HepG2 (cell line): ENCODE measurements around the gene TLN1. TPM values are rescaled to one million over a fixed set of nuclear protein-coding genes. Genes with fewer than 3 reads are reported as not detected.

Experiments
- ASH2L ChIP-seq: fragments of 300-600, 200-600 bp; sonication (generic); IDR thresholded peaks from 2 replicates; pipeline ENCODE4 v1.7.0; 2017; ENCODE audit warnings: low read depth, mild to moderate bottlenecking, moderate library complexity, mixed read lengths, low read length; ENCODE audit not compliant: insufficient read length
- HES4 ChIP-seq: sonication (generic); formaldehyde crosslinking; IDR thresholded peaks from 2 replicates; pipeline ENCODE4 v1.9.0; 2021; ENCODE audit warnings: mild to moderate bottlenecking, missing genetic modification reagents, borderline replicate concordance
- HNF4A ChIP-seq: sonication (generic); formaldehyde crosslinking; IDR thresholded peaks from 2 replicates; pipeline ENCODE4 v1.4.0; 2020; ENCODE audit warnings: missing genetic modification reagents
- KAT8 ChIP-seq: IDR thresholded peaks from 2 replicates; pipeline ENCODE4 v1.6.1; 2016; ENCODE audit warnings: missing genetic modification reagents, missing compliant biosample characterization
- MTA1 ChIP-seq: sonication (generic); formaldehyde crosslinking; IDR thresholded peaks from 2 replicates; pipeline ENCODE4 v1.4.0; 2020; ENCODE audit warnings: missing genetic modification reagents, mild to moderate bottlenecking, borderline replicate concordance
- NCOA1 ChIP-seq: sonication (generic); formaldehyde crosslinking; IDR thresholded peaks from 2 replicates; pipeline ENCODE4 v1.9.0; 2021; ENCODE audit warnings: missing genetic modification reagents
- NFKBIZ ChIP-seq: IDR thresholded peaks from 2 replicates; pipeline ENCODE4 v1.6.1; 2018; ENCODE audit warnings: missing genetic modification reagents, missing compliant biosample characterization
- PAWR ChIP-seq: sonication (generic); formaldehyde crosslinking; IDR thresholded peaks from 2 replicates; pipeline ENCODE4 v1.4.0; 2020; ENCODE audit warnings: missing genetic modification reagents, mild to moderate bottlenecking, borderline replicate concordance
- PPARG ChIP-seq: conservative IDR thresholded peaks from 2 replicates; pipeline ENCODE4 v1.6.1; 2016; ENCODE audit warnings: missing biosample characterization, missing genetic modification reagents
- SATB2 ChIP-seq: sonication (generic); formaldehyde crosslinking; IDR thresholded peaks from 2 replicates; pipeline ENCODE4 v1.5.0; 2020; ENCODE audit warnings: missing genetic modification reagents
- SMARCC2 ChIP-seq: fragments of 450-650 bp; IDR thresholded peaks from 2 replicates; pipeline ENCODE4 v1.6.1; 2017; ENCODE audit warnings: antibody characterized with exemption, mild to moderate bottlenecking
- TCF7 ChIP-seq: sonication (generic); IDR thresholded peaks from 2 replicates; pipeline ENCODE4 v1.6.1; 2016; ENCODE audit warnings: antibody characterized with exemption, low read depth
- TGIF2 ChIP-seq: IDR thresholded peaks from 2 replicates; pipeline ENCODE4 v1.6.1; 2016; ENCODE audit warnings: control low read depth, missing compliant biosample characterization
- UBTF ChIP-seq: sonication (generic); formaldehyde crosslinking; IDR thresholded peaks from 2 replicates; pipeline ENCODE4 v1.4.0; 2020; ENCODE audit warnings: mild to moderate bottlenecking, missing genetic modification reagents
- YEATS4 ChIP-seq: sonication (generic); formaldehyde crosslinking; IDR thresholded peaks from 2 replicates; pipeline ENCODE4 v1.4.0; 2020; ENCODE audit warnings: missing genetic modification reagents, borderline replicate concordance
- ZBTB21 ChIP-seq: sonication (generic); formaldehyde crosslinking; IDR thresholded peaks from 2 replicates; pipeline ENCODE4 v1.4.0; 2020; ENCODE audit warnings: missing genetic modification reagents
- ZC3H4 ChIP-seq: sonication (generic); formaldehyde crosslinking; IDR thresholded peaks from 2 replicates; pipeline ENCODE4 v1.4.0; 2020; ENCODE audit warnings: missing genetic modification reagents, borderline replicate concordance
- ZIK1 ChIP-seq: sonication (generic); formaldehyde crosslinking; IDR thresholded peaks from 2 replicates; pipeline ENCODE4 v1.5.0; 2020; ENCODE audit warnings: mild to moderate bottlenecking, low read depth, missing genetic modification reagents, borderline replicate concordance
- ZNF136 ChIP-seq: sonication (generic); formaldehyde crosslinking; IDR thresholded peaks from 2 replicates; pipeline ENCODE4 v1.8.1; 2022; ENCODE audit warnings: low read depth, mild to moderate bottlenecking, moderate library complexity, missing genetic modification reagents
- ZNF558 ChIP-seq: sonication (generic); formaldehyde crosslinking; IDR thresholded peaks from 2 replicates; pipeline ENCODE4 v1.9.0; 2022; ENCODE audit warnings: mild to moderate bottlenecking, missing genetic modification reagents, borderline replicate concordance
- ZNF713 ChIP-seq: sonication (generic); formaldehyde crosslinking; IDR thresholded peaks from 2 replicates; pipeline ENCODE4 v1.4.0; 2020; ENCODE audit warnings: mild to moderate bottlenecking, missing genetic modification reagents
- ZNF766 ChIP-seq: sonication (generic); formaldehyde crosslinking; IDR thresholded peaks from 2 replicates; pipeline ENCODE4 v1.5.0; 2020; ENCODE audit warnings: missing genetic modification reagents, borderline replicate concordance
- ZNF879 ChIP-seq: sonication (generic); formaldehyde crosslinking; IDR thresholded peaks from 2 replicates; pipeline ENCODE4 v1.8.1; 2023; ENCODE audit warnings: missing genetic modification reagents
- ZUFSP ChIP-seq: sonication (generic); formaldehyde crosslinking; IDR thresholded peaks from 2 replicates; pipeline ENCODE4 v1.9.0; 2021; ENCODE audit warnings: missing genetic modification reagents, mild to moderate bottlenecking, borderline replicate concordance
- polyA plus RNA-seq, 8 experiments: library from polyadenylated mRNA; depleted of rRNA in 3 of 8; stranded (reverse) in 7 of 8; unstranded in 1 of 8; fragments of >200 nt; fragmentation: Illumina TruSeq in 4 of 8; extraction: Trizol in 4 of 8; gene quantifications; 2 replicates each; pipeline versions ENCODE4 v1.2.1 to v1.2.3, GENCODE V29; 2011 to 2016; ENCODE audit warnings: low read depth in 4 of 8, missing spikeins in 1 of 8, mixed read lengths in 1 of 8; ENCODE audit not compliant: insufficient read depth in 1 of 8
- total RNA-seq, 5 experiments: library from RNA; depleted of rRNA; stranded (reverse); fragments of >200 nt; fragmentation: Illumina TruSeq; extraction: Trizol; gene quantifications; 2 replicates each; pipeline ENCODE4 v1.2.3, GENCODE V29; 2016; ENCODE audit warnings: low read depth in 1 of 5
- TF ChIP-seq, protein P1 (sequence below): sonication (generic); formaldehyde crosslinking; IDR thresholded peaks from 2 replicates; pipeline ENCODE4 v1.4.0; 2020; ENCODE audit warnings: missing genetic modification reagents, borderline replicate concordance

The TLN1 gene
- total and polyA plus RNA-seq, 2 of the 13 experiments (the other 11 are each of a cell fraction or from before 2014, with no cell fraction given): 35.2 to 51.8 TPM

DNA sequence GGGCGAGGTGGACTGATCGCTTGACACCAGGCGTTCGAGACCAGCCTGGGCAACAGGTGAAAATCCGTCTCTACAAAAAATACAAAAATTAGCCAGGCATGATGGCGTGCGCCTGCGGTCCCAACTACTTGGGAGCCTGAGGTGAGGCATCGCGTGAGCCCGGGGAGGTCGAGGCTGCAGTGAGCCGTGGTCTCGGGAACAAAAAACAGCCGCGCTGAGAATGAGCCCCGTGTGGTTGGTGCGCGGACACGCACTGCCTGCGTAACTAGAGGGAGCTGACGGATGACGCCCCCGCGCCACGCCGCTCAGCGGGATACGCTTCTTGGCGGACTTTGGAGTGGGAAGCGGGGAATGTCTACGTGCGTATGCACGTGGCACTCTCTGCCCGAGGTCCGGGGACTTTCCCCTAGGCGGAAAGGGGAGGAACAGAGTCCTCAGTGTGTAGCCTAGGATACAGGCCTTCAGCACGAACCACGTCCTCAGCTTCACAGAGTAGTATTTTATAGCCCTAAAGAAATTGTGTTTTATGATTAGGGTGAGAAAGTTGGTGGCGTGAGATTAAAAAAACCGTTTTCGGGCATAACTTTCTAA is 74.4 kb downstream of the TLN1 start, which contains the start of gene RMRP (continued):
- peak; percentile 91 for TF ChIP-seq ZBTB21 (CRISPR knock-in tag)
- peak; percentile 83 for TF ChIP-seq PPARG (CRISPR knock-in tag)
- TF ChIP-seq PAWR (CRISPR knock-in tag): peak; percentile 6; the same call in 1 of the 2 replicates
- TF ChIP-seq ZNF558 (CRISPR knock-in tag): peak; percentile 95
- TF ChIP-seq ZC3H4 (CRISPR knock-in tag): no peak
- no peak for TF ChIP-seq SMARCC2
- TF ChIP-seq NFKBIZ (CRISPR knock-in tag): peak; percentile 97
- TF ChIP-seq, protein P1, sequence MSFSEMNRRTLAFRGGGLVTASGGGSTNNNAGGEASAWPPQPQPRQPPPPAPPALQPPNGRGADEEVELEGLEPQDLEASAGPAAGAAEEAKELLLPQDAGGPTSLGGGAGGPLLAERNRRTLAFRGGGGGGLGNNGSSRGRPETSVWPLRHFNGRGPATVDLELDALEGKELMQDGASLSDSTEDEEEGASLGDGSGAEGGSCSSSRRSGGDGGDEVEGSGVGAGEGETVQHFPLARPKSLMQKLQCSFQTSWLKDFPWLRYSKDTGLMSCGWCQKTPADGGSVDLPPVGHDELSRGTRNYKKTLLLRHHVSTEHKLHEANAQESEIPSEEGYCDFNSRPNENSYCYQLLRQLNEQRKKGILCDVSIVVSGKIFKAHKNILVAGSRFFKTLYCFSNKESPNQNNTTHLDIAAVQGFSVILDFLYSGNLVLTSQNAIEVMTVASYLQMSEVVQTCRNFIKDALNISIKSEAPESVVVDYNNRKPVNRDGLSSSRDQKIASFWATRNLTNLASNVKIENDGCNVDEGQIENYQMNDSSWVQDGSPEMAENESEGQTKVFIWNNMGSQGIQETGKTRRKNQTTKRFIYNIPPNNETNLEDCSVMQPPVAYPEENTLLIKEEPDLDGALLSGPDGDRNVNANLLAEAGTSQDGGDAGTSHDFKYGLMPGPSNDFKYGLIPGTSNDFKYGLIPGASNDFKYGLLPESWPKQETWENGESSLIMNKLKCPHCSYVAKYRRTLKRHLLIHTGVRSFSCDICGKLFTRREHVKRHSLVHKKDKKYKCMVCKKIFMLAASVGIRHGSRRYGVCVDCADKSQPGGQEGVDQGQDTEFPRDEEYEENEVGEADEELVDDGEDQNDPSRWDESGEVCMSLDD (CRISPR knock-in tag): peak; percentile 80; the same call in 1 of the 2 replicates
- TF ChIP-seq HES4 (CRISPR knock-in tag): peak; percentile 63; the same call in 1 of the 2 replicates
- no peak for TF ChIP-seq ASH2L
- no peak for TF ChIP-seq ZNF713
- peak; percentile 86 for TF ChIP-seq ZNF136
- TF ChIP-seq YEATS4: peak; percentile 98
- peak; percentile 64; the same call in 1 of the 2 replicates for TF ChIP-seq SATB2
- TF ChIP-seq ZUFSP: no peak
- TF ChIP-seq ZIK1 (CRISPR knock-in tag): peak; percentile 99
- peak; percentile 72; the same call in 1 of the 2 replicates for TF ChIP-seq ZNF879
- TF ChIP-seq HNF4A: peak; percentile 98
- TF ChIP-seq TCF7: peak; percentile 27; the same call in 1 of the 2 replicates
- peak; percentile 78 for TF ChIP-seq TGIF2 (CRISPR knock-in tag)
- 0 out of 2 replicates have a peak, but pooled peaks have one; percentile 74 for TF ChIP-seq NCOA1 (CRISPR knock-in tag)
- peak; percentile 94 for TF ChIP-seq MTA1
- peak; percentile 98 for TF ChIP-seq ZNF766
- peak; percentile 82 for TF ChIP-seq KAT8 (CRISPR knock-in tag)
- TF ChIP-seq UBTF (CRISPR knock-in tag): peak; percentile 78; the same call in 1 of the 2 replicates
